Stimulated activated CD4-positive, alpha-beta T cell treated with anti-CD3 and anti-CD28 coated beads, TNF-alpha, amount 100 ng/mL, for 4 hours (primary cell): ENCODE measurements around the gene ZBTB2.
A peak's percentile ranks its signal among the peaks of the same experiment; 100 is the strongest.

Source experiments
- DNase-seq, 3 experiments: peaks; one replicate each; pipeline ENCODE4 v3.0.0-alpha.2; 2020; ENCODE audit warnings: low read depth in 3 of 3

The ZBTB2 gene

GRCh38 chr6:151391471-151392413 is at the start of gene ZBTB2:
TSS of gene ZBTB2 (minus strand) at chr6:151391559. CDS start at chr6:151373637, 17,922 bp downstream.
- DNase-seq: peak; percentile 40 to 44 (median 41)

- DNase-seq: no peak
These were observed 49.6 kb upstream of the ZBTB2 start for GRCh38 chr6:151440930-151441329.

GRCh38 chr6:151440498-151440897 is 49.1 kb upstream of the ZBTB2 start:
- no peak for DNase-seq

- DNase-seq: no peak
These were observed 46.0 kb upstream of the ZBTB2 start for GRCh38 chr6:151437401-151437800.

- DNase-seq: no peak
These were observed 45.4 kb upstream of the ZBTB2 start for GRCh38 chr6:151436802-151437201.

GRCh38 chr6:151436300-151436699 is 44.9 kb upstream of the ZBTB2 start:
- no peak for DNase-seq

- no peak for DNase-seq
These were observed 43.0 kb upstream of the ZBTB2 start for GRCh38 chr6:151434369-151434768.

- no peak for DNase-seq
These were observed 41.3 kb upstream of the ZBTB2 start for GRCh38 chr6:151432651-151433050.

- no peak for DNase-seq
These were observed 40.0 kb upstream of the ZBTB2 start for GRCh38 chr6:151431337-151431736.

GRCh38 chr6:151430886-151431285 is 39.5 kb upstream of the ZBTB2 start:
- no peak for DNase-seq

- no peak for DNase-seq
These were observed 36.9 kb upstream of the ZBTB2 start for GRCh38 chr6:151428093-151428735.

GRCh38 chr6:151425561-151425960 is 34.2 kb upstream of the ZBTB2 start:
- DNase-seq: no peak

GRCh38 chr6:151422981-151423380 is 31.6 kb upstream of the ZBTB2 start:
- DNase-seq: no peak

- no peak for DNase-seq
These were observed 26.1 kb upstream of the ZBTB2 start for GRCh38 chr6:151417477-151417876.

GRCh38 chr6:151414641-151415260 is 23.4 kb upstream of the ZBTB2 start:
- no peak for DNase-seq

GRCh38 chr6:151413372-151414145 is 22.2 kb upstream of the ZBTB2 start:
- DNase-seq: peak in 2 of 3 experiments; percentile 37 to 46

GRCh38 chr6:151412909-151413308 is 21.6 kb upstream of the ZBTB2 start:
- no peak for DNase-seq

- DNase-seq: no peak
These were observed 18.3 kb upstream of the ZBTB2 start for GRCh38 chr6:151409679-151410078.

GRCh38 chr6:151409260-151409659 is 17.9 kb upstream of the ZBTB2 start:
- DNase-seq: no peak

GRCh38 chr6:151408858-151409257 is 17.5 kb upstream of the ZBTB2 start:
- no peak for DNase-seq

GRCh38 chr6:151403919-151404308 is 12.6 kb upstream of the ZBTB2 start:
- DNase-seq: no peak

GRCh38 chr6:151402228-151402627 is 10.9 kb upstream of the ZBTB2 start:
- DNase-seq: no peak
